NCI-H1092 (cell line): ENCODE results near the gene CTSD.

Experiments used
- DNase-seq: peaks from one replicate; lab custom pipeline; 2025; lab: John Stamatoyannopoulos, UW

Gene CTSD

DNA sequence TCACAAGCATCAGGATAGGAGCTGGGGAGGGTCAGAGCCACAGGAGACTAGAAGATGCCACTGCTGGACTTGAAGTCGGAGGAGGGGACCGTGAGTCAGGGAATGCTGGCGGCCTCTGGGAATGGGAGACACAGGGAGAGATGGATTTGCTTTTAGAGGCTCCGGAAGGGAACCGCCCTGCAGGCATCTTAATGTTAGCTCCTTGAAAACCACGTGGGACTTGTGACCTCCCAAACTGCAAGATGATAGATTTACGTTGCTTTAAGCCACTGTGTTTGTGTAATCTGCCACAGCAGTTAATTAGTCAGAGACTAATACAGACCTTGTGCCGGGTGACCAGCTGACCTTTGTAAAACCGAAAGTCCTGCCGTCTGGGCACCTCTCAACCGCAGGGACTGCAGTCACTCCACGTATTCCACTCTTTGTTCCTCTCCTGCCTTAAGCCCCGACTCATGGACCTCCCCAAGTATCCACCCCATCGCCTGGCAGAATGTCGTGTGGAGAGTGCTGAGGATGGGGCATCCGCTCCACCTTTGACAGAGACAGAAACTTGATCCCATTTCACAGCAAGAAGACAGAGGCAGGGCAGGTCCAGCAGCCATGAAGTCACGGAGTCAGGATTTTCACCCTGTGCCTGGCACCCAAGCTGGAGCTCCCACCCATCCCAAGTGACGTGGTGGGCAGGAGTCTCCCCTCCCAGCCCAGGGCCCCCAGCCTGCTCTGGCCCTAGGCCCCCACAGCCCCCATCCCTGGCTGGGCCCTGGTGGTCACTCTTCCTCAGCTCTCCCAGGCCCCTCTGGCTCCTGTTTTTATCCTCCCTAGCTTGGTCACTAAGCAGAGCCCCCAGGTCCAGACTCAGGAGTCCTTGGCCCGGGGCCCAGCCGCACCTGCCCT, 19.4 kb upstream of the CTSD start:
- no peak for DNase-seq

GRCh38 chr11:1782031-1782590, 18.4 kb upstream of the CTSD start:
- no peak for DNase-seq

GRCh38 chr11:1781593-1781975, 17.9 kb upstream of the CTSD start:
- DNase-seq, result no peak

- no peak for DNase-seq
Observed at GRCh38 chr11:1780700-1781592, 17.2 kb upstream of the CTSD start.

GRCh38 chr11:1779806-1780699, 16.3 kb upstream of the CTSD start:
- no peak for DNase-seq

DNA sequence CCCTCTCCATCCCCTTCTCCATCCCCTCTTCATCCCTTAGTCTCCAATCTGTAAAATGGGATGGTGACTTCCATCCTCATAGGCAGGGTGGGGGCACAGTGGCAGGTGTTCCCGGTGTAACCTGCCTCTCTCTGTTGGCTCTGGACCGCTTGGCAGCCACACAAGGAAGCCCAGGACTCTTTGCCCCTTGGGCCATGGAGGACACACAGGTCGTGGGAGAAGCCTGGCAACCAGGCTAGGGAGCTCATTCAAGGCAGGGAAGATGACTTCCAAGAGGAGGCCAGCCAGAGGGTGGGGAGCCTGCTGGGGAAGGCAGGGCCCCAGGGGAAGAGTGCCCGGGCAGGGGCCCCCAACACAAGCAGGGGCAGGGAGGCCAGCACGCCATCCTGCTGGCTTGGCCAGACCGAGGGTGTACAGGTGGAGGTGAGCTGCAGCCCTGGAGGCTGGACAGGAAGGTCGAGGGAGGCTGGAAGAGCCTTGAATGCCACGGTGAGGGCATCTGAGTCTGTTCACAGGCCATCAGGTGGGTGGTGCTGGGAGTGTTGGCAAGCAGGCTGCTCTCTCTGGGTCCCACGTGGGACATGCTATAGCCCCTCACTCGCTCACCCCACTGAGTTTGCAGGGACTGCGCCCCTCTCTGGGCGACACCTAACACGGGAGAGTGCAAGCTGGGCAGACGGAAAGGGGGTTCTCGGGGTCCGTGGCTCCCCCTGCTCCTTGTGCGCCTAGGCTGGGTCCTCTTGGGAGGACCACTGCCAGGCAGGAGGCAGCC, 15.5 kb upstream of the CTSD start:
- no peak for DNase-seq

- no peak for DNase-seq
Observed at GRCh38 chr11:1778141-1778911, 14.6 kb upstream of the CTSD start.

DNA sequence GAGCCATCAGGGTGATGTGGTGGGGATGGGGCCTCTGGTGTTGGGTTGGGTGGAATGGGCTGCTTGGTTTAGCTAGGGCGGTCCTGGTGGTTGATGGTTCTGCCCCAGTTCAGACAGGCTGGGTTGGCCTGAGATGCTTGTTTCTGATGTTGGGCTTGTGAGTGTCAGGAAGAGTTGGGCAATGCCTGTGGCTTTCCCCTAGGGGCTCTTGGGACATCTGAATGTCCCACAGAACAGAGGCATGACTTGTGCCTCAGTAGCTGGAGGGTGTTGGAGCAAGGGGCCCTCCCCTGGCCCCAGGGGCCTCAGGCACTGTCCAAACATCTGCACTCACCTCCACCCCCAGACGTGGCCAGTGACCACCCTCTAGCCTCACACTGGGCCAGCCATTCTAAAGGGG, 14.0 kb upstream of the CTSD start:
- no peak for DNase-seq

- no peak for DNase-seq
Observed at GRCh38 chr11:1776944-1777715, 13.4 kb upstream of the CTSD start.

DNA sequence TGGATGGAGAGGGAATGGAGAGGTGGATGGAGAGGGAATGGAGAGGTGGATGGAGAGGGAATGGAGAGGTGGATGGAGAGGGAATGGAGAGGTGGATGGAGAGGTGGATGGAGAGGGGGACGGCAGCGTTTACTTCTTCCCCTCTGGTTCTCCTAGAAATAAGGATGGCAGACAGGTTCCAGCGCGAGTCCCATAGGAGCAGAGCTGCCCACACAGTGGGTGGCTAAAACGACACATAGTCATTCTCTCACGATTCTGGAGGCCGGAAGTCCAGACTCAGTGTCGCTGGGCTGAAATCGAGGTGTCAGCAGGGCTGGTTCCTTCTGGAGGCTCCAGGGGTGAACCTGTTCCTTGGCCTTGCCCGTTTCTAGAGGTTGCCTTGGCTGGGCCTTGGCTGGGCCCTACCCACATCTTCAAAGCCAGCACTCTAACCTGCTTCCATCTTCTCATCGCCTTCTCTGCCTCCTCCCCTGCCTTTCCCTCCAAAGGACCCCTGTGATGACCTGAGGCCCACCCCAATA, 12.7 kb upstream of the CTSD start:
- no peak for DNase-seq

DNA sequence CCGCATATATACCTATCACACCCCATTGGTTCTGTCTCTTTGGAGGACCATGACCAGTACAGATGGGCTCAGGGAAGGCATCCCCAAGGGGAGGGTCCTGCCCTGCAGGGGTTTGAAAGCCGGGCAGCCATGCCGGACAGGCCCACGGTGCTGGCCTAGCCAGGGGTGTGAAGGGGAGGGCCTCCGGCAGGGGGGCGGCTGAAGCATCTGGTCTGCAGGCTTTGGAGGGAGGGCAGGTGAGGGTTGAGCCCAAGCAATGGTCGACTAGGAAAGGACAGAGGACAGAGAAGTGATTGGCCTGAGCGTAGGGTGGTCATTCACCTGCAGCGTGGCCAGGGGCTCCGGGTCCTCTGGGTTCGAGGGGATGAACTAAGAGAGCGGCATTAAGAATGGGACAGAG, 11.2 kb upstream of the CTSD start:
- no peak for DNase-seq

GRCh38 chr11:1773994-1774550, 10.3 kb upstream of the CTSD start:
- no peak for DNase-seq

DNA sequence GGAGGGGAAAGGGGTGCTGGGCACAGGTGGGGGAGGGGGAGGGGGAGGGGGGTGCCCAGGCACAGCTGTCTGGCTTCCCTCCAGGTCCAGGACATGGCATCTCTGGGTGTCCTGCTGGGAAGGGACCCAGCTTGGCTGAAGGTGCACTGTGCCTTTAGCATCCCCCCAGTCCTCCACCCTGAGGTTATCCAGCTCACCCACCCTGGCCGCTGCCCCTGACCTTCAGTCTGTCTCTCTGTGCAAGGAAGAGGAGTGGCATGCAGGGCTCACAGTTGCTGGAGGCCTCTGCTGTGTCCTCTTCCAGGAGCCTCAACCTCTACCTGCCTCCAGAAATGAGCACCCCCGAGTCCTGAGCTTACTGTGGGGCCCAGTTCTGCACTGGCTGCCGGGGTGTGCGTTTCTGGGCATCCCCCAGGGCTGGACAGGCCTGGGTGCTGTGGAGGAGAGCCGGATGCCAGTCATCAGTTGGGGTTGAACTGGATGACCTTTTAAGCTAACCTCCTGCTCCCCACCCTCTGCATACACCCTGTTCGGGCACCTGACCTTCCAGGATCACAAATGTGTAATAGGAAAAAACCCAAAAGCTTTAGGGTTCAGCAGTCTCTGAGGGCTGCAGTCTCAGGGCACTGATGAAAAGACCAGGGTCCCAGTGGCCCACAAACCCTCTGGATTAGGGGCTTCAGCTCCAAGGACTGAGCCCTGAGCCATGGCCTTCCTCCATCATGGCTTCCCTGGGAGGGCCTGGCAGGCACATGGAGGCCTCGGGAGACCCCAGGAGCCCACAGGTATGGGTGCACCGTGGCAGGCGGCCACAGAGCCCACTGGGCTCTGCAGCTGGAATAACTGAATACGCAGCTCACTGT, 9.6 kb upstream of the CTSD start:
- DNase-seq, result no peak

DNA sequence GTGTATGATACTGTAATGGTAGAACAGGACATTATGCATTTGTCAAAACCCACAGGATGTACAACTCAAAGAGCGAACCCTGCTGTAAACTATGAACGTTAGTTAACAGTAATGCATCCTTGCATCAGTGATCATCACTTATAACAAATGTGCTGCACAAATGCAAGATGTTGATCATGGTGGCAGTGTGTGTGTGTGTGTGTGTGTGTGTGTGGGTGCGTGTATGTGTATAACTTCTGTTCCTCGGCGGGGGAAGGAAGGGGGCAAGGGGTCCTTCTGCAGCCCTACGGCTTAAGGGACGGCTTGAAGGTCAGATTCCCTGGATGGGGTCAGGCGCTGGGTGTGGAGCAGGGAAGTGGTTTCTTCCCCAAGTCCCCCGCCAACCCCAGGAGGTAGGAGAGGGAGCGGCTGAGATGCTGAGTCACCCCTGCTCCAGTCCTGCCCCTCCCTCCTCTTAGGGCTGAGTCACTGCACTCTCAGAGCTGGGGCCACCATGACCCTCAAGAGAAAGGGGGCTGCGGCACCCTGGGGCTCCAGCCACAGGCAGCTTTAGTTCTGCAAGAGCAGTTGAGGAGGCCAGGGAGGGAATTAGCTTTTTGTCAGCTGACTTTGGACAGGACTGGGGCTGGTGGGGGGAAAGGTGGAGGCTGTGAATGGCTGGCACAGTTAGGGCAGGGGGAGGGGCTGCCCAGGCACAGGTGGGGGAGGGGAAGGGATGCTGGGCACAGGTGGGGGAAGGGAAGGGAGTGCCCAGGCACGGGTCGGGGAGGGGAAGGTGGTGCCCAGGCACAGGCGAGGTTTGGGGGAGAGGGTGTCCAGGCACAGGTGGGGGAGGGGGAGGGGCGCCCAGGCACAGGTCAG, 8.8 kb upstream of the CTSD start:
- no peak for DNase-seq

DNA sequence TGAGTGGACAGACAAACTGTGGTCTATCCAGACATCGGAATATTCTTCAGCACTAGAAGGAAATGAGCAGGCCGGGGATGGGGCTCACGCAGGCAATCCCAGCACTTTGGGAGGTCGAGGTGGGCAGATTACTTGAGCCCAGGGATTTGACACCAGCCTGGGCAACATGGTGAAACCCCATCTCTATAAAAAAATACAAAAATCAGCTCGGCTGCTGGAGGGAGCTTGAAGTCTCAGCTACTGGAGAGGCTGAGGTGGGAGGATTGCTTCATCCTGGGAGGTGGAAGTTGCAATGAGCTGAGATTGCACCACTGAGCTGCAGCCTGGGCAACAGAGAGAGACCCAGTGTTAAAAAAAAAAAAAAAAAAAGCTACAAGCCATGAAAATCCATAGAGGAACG, 8.0 kb upstream of the CTSD start:
- DNase-seq, result no peak

DNA sequence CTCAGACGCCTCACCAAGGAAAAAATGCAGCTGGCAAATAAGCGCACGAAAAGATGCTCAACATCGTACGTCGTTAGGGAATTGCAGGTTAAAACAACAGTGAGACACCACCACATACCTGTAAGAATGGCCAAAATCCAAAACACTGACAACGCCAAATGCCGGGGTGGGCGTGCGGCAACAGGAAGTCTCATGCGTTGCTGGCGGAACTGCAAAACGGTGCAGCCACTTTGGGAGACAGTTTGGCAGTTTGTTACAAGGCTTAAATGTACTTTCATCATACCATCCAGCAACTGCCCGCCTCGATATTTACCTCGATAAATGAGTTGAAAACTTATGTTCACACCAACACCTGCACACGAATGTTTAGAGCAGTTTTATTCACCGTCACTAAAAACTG, 7.5 kb upstream of the CTSD start:
- DNase-seq, result no peak

DNA sequence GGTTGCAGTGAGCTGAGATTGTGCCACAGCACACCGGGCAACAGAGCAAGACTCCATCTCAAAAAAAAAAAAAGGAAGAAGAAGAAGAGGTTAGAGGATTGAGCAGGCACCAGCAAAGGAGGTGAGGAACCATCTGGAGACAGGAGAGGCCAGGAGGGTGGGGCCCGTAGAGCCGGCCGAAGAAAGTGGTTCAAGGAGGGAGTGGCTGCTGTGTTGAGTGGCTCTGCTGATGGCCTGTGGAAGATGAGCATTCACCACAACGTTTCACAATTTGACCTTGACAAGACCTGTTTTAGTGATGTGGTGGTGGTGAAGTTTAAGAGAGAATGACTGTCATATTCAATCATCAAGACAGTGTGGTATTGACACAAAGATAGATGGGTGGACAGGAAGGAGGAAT, 6.8 kb upstream of the CTSD start:
- no peak for DNase-seq
